UCSD-AML1 (cell line): ENCODE results near the gene CIT.
A peak's percentile ranks its signal among the peaks of the same experiment; 100 is the strongest.

Experiments used
- DNase-seq: peaks from one replicate; lab custom pipeline; 2025; ENCODE audit not compliant: unreplicated experiment; lab: John Stamatoyannopoulos, UW

The CIT gene

GRCh38 chr12:119804011-119804641 is 73.0 kb downstream of the CIT start:
- peak; percentile 24 for DNase-seq

GRCh38 chr12:119803381-119803791 is 73.7 kb downstream of the CIT start:
- DNase-seq: no peak

- DNase-seq: no peak
Measured at GRCh38 chr12:119802472-119802871, 74.6 kb downstream of the CIT start.

GRCh38 chr12:119797090-119797489 is 80.0 kb downstream of the CIT start:
- no peak for DNase-seq

- no peak for DNase-seq
Measured at GRCh38 chr12:119796292-119796691, 80.8 kb downstream of the CIT start.

- DNase-seq: no peak
Measured at GRCh38 chr12:119791453-119791852, 85.7 kb downstream of the CIT start.

GRCh38 chr12:119788786-119789185 is 88.3 kb downstream of the CIT start:
- DNase-seq: no peak

- DNase-seq: no peak
Measured at GRCh38 chr12:119786539-119786938, 90.6 kb downstream of the CIT start.

- DNase-seq: no peak
Measured at GRCh38 chr12:119784673-119785072, 92.4 kb downstream of the CIT start.

GRCh38 chr12:119783787-119784186 is 93.3 kb downstream of the CIT start:
- DNase-seq: no peak

- DNase-seq: no peak
Measured at GRCh38 chr12:119781804-119782203, 95.3 kb downstream of the CIT start.

- DNase-seq: no peak
Measured at GRCh38 chr12:119780786-119781434, 96.2 kb downstream of the CIT start.

- no peak for DNase-seq
Measured at GRCh38 chr12:119775246-119775895, 101.7 kb downstream of the CIT start.

- DNase-seq: no peak
Measured at GRCh38 chr12:119772431-119772830, 104.7 kb downstream of the CIT start.

- DNase-seq: no peak
Measured at GRCh38 chr12:119770146-119770545, 107.0 kb downstream of the CIT start.

GRCh38 chr12:119762619-119763018 is 114.5 kb downstream of the CIT start:
- DNase-seq: no peak

GRCh38 chr12:119758722-119759121 is 118.4 kb downstream of the CIT start:
- no peak for DNase-seq

- DNase-seq: no peak
Measured at GRCh38 chr12:119758234-119758633, 118.9 kb downstream of the CIT start.

GRCh38 chr12:119751961-119752360 is 125.2 kb downstream of the CIT start:
- DNase-seq: no peak

GRCh38 chr12:119749666-119750065 is 127.5 kb downstream of the CIT start:
- no peak for DNase-seq

GRCh38 chr12:119748497-119748896 is 128.6 kb downstream of the CIT start:
- DNase-seq: no peak

GRCh38 chr12:119746169-119746568 is 131.0 kb downstream of the CIT start:
- no peak for DNase-seq
